ENCODE measurements around the gene DPEP2NB.
A peak's percentile ranks its signal among the peaks of the same experiment; 100 is the strongest.

DPEP2NB gene

GRCh38 chr16:68015681-68016080 is at the start of gene DPEP2NB:
Gene DPEP2NB (minus strand): TSS chr16:68015911. CDS start chr16:68015770, 141 bp downstream.
- Mint-ChIP-seq H3K27ac (no peak within 1 kb of the TSS), H3K36me3 (no peaks in the 10 kb centered on the region), H3K27me3 (peaks cover 11% of the 10 kb centered on the region), H3K4me1 (peaks cover 10% of the 10 kb centered on the region), H3K4me3 (no peak within 1 kb of the TSS), H3K9me3 (no peaks in the 10 kb centered on the region)
- DNase-seq: no peak
- CTCF ChIA-PET: interaction anchor here (1.3 kb wide), 1 partner anchor 343 kb away, joined by 5 read pairs; no protein-coding TSS in a partner anchor

- no peaks in the 10 kb centered on the region for H3K27me3 Mint-ChIP-seq
- no peak overlapping the region for H3K4me3 Mint-ChIP-seq
- H3K27ac Mint-ChIP-seq: peak overlapping the region; percentile 88
- CTCF ChIA-PET: interaction anchor here (0.9 to 6.5 kb wide), 17 partner anchors 10 to 544 kb away, joined by 3 to 41 read pairs (median 5); partner anchors contain the start of genes NFATC3 and PSMB10
- H3K9me3 Mint-ChIP-seq: no peaks in the 10 kb centered on the region
- H3K36me3 Mint-ChIP-seq: peaks cover 47% of the 10 kb centered on the region
- peak; percentile 85 for DNase-seq
- peaks cover 83% of the 10 kb centered on the region for H3K4me1 Mint-ChIP-seq
Measured at GRCh38 chr16:68064791-68065365, 49.2 kb upstream of the DPEP2NB start.

DNA sequence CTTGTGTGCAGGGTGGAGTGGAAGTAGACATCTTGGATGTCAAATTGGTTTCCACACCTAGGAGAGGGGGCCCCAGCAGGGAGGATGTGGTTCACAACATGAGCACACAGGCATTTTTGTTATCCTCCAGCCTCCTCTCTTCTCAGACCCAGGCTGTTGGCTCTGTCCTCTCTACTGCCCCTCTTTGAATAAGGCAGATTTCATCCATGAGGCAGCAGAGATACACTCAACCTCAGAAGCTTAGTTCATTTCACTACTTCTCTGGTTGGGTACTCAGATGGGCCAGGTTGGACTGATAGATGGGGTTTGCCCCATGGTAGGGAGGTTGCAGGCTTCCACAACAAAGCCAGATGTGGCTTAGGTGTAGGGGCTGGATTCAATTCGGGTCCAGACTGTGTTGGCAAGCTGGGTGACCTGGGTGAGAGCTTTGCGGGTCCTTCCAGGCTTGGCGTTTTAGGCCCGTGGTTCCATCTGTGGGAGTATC is 47.2 kb upstream of the DPEP2NB start:
- peak; percentile 67 for DNase-seq
- Mint-ChIP-seq H3K36me3 (peaks cover 55% of the 10 kb centered on the region), H3K27me3 (no peaks in the 10 kb centered on the region), H3K4me1 (peaks cover 84% of the 10 kb centered on the region), H3K27ac (peak overlapping the region; percentile 93), H3K9me3 (no peaks in the 10 kb centered on the region), H3K4me3 (no peak overlapping the region)
- CTCF ChIA-PET: interaction anchor here (0.7 to 6.5 kb wide), 10 partner anchors 12 to 247 kb away, joined by 3 to 41 read pairs (median 4); partner anchors contain the start of genes NFATC3 and PSMB10

- CTCF ChIA-PET: interaction anchor here (0.9 to 6.5 kb wide), 5 partner anchors 9 to 67 kb away, joined by 3 to 41 read pairs (median 4); partner anchors contain the start of gene NFATC3
- H3K27me3 Mint-ChIP-seq: no peaks in the 10 kb centered on the region
- H3K36me3 Mint-ChIP-seq: peaks cover 51% of the 10 kb centered on the region
- H3K4me3 Mint-ChIP-seq: no peak overlapping the region
- H3K4me1 Mint-ChIP-seq: peaks cover 75% of the 10 kb centered on the region
- DNase-seq: no peak
- H3K9me3 Mint-ChIP-seq: no peaks in the 10 kb centered on the region
- peak overlapping the region; percentile 71 for H3K27ac Mint-ChIP-seq
Measured at GRCh38 chr16:68061396-68061795, 45.7 kb upstream of the DPEP2NB start.

- Mint-ChIP-seq H3K9me3 (no peaks in the 10 kb centered on the region), H3K27ac (peak overlapping the region; percentile 1), H3K4me3 (no peak overlapping the region), H3K36me3 (peaks cover 52% of the 10 kb centered on the region), H3K27me3 (no peaks in the 10 kb centered on the region), H3K4me1 (peaks cover 59% of the 10 kb centered on the region)
- CTCF ChIA-PET: no interaction called here
- DNase-seq: no peak
Measured at GRCh38 chr16:68059804-68060203, 44.1 kb upstream of the DPEP2NB start.

DNA sequence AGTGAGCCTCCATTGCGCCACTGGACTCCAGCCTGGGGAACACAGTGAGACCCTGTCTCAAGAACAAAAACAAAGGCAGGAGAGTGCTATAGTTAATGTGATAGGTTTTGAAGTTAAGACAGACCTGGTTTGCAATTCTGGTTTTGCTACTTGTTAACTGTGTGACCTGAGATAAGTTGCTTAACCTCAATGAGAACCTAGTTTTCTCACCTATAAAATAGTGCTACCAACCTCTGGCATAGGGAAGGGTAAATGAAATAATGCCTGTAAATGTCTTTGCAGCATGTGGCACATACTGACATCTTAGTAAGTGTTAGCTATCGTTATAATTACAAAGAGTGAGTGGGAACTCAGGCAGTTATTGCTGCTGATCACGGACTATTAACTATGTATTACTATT is 39.7 kb upstream of the DPEP2NB start:
- CTCF ChIA-PET: interaction anchor here (0.6 to 1.2 kb wide), 2 partner anchors 9 to 165 kb away, joined by 3 to 4 read pairs; no protein-coding TSS in a partner anchor
- DNase-seq: no peak
- H3K36me3 Mint-ChIP-seq: peaks cover 52% of the 10 kb centered on the region

GRCh38 chr16:68049449-68049848 is 33.7 kb upstream of the DPEP2NB start:
- Mint-ChIP-seq H3K9me3 (no peaks in the 10 kb centered on the region), H3K4me1 (peaks cover 5% of the 10 kb centered on the region), H3K27me3 (no peaks in the 10 kb centered on the region), H3K36me3 (peaks cover 34% of the 10 kb centered on the region), H3K4me3 (no peak overlapping the region), H3K27ac (no peak overlapping the region)
- DNase-seq: no peak
- CTCF ChIA-PET: no interaction called here

More for the DNA sequence above, 39.7 kb upstream of the DPEP2NB start:
- Mint-ChIP-seq H3K4me1 (peaks cover 21% of the 10 kb centered on the region), H3K4me3 (no peak overlapping the region), H3K9me3 (no peaks in the 10 kb centered on the region), H3K27me3 (no peaks in the 10 kb centered on the region), H3K27ac (no peak overlapping the region)

- CTCF ChIA-PET: no interaction called here
- H3K36me3 Mint-ChIP-seq: peaks cover 21% of the 10 kb centered on the region
Measured at GRCh38 chr16:68047987-68048386, 32.3 kb upstream of the DPEP2NB start.

GRCh38 chr16:68046106-68046505 is 30.4 kb upstream of the DPEP2NB start:
- no peak overlapping the region for H3K27ac Mint-ChIP-seq
- CTCF ChIA-PET: interaction anchor here (1.2 to 1.4 kb wide), 3 partner anchors 15 to 230 kb away, joined by 3 read pairs; no protein-coding TSS in a partner anchor
- no peaks in the 10 kb centered on the region for H3K27me3 Mint-ChIP-seq
- DNase-seq: no peak
- peaks cover 19% of the 10 kb centered on the region for H3K36me3 Mint-ChIP-seq
- no peaks in the 10 kb centered on the region for H3K9me3 Mint-ChIP-seq
- H3K4me1 Mint-ChIP-seq: peaks cover 5% of the 10 kb centered on the region
- no peak overlapping the region for H3K4me3 Mint-ChIP-seq

More at GRCh38 chr16:68047987-68048386, 32.3 kb upstream of the DPEP2NB start:
- no peak overlapping the region for H3K4me3 Mint-ChIP-seq
- H3K4me1 Mint-ChIP-seq: peaks cover 5% of the 10 kb centered on the region
- no peaks in the 10 kb centered on the region for H3K9me3 Mint-ChIP-seq
- H3K27me3 Mint-ChIP-seq: no peaks in the 10 kb centered on the region
- no peak overlapping the region for H3K27ac Mint-ChIP-seq
- no peak for DNase-seq

DNA sequence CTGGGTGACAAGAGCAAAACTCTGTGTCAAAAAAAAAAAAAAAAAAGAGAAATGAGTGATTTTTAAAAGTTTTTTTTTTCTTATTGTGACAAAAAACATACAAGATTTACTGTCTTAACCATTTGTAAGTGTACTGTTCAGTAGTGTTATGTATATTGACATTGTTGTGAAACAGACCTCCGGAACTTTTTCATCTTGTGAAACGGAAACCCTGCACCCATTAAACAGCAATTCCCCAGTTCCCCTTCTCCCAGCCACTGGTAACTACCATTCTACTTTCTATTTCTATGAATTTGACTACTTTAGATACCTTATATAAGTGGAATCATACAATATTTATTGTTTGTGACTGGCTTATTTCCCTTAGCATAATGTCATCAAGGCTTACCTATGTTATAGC is 26.1 kb upstream of the DPEP2NB start:
- H3K9me3 Mint-ChIP-seq: no peaks in the 10 kb centered on the region
- no peak overlapping the region for H3K4me3 Mint-ChIP-seq
- DNase-seq: no peak
- H3K36me3 Mint-ChIP-seq: peaks cover 18% of the 10 kb centered on the region
- peaks cover 23% of the 10 kb centered on the region for H3K4me1 Mint-ChIP-seq
- H3K27ac Mint-ChIP-seq: no peak overlapping the region
- CTCF ChIA-PET: interaction anchor here (1.1 to 5.0 kb wide), 10 partner anchors 9 to 521 kb away, joined by 3 to 61 read pairs (median 6); partner anchors contain the start of genes DPEP2 and NFATC3
- H3K27me3 Mint-ChIP-seq: no peaks in the 10 kb centered on the region

DNA sequence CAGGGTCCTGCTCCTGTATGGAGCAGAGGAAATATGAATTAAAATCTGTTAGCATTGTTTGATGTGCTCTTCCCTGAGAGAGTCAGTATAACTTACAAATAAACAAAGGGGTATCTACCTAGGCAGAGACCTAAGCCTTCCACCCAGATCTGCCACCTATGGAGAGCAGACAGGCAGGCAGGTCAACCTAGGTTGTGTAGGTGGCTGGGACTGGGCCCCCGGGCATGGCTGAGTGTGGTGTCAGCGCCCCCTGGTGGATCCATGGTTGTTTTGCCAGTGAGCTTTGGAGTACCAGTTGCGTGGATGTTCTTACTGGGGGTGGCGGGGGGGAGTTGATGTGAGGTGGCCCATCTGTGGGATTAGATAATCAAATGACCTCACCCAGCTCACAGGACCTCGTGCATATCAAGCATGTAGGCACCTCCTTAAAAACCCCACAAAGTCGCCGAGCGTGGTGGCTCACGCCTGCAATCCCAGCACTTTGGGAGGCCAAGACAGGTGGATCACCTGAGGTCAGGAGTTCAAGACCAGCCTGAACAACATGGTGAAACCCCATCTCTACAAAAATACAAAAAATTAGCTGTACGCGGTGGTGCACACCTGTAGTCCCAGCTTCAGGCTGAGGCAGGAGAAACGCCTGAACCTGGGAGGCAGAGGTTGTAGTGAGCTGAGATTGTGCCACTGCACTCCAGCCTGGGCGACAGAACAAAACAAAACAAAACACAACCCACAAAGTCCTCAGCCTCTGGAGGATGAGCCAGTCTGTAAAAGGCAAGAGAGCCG is 25.0 kb upstream of the DPEP2NB start:
- H3K27me3 Mint-ChIP-seq: no peaks in the 10 kb centered on the region
- CTCF ChIA-PET: interaction anchor here (0.6 to 5.0 kb wide), 39 partner anchors 10 to 520 kb away, joined by 3 to 61 read pairs (median 5); partner anchors contain the start of genes DDX28, DPEP2, DPEP3 and DUS2
- H3K36me3 Mint-ChIP-seq: peaks cover 18% of the 10 kb centered on the region
- peaks cover 23% of the 10 kb centered on the region for H3K4me1 Mint-ChIP-seq
- H3K4me3 Mint-ChIP-seq: no peak overlapping the region
- peak; percentile 94 for DNase-seq
- H3K27ac Mint-ChIP-seq: peak overlapping the region; percentile 76
- no peaks in the 10 kb centered on the region for H3K9me3 Mint-ChIP-seq

- Mint-ChIP-seq H3K27me3 (no peaks in the 10 kb centered on the region), H3K4me3 (no peak overlapping the region), H3K27ac (peak overlapping the region; percentile 60), H3K9me3 (no peaks in the 10 kb centered on the region), H3K4me1 (peaks cover 26% of the 10 kb centered on the region), H3K36me3 (peaks cover 20% of the 10 kb centered on the region)
- CTCF ChIA-PET: interaction anchor here (1.4 kb wide), 1 partner anchor 27 kb away, joined by 3 read pairs; no protein-coding TSS in a partner anchor
- DNase-seq: no peak
Measured at GRCh38 chr16:68037841-68038597, 22.3 kb upstream of the DPEP2NB start.

DNA sequence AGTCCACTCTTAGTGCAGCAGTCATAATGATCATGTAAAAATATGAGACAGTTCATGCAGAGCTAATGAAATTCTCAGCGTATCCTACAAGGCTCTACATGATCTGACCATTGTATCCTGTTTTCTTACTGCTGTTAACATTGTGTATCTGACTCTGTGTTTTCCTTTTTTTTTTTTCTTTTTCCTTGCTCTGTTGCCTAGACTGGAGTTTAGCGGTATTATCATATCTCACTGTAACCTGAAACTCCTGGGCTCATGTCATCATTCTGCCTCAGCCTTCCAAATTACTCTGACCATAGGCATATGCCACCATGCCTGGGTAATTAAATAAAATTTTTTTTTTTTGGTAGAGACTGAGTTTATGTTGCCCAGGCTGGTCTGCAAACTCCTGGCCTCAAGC is 19.5 kb upstream of the DPEP2NB start:
- Mint-ChIP-seq H3K36me3 (peaks cover 20% of the 10 kb centered on the region), H3K9me3 (no peaks in the 10 kb centered on the region), H3K27ac (no peak overlapping the region), H3K4me3 (no peak overlapping the region), H3K4me1 (peaks cover 32% of the 10 kb centered on the region), H3K27me3 (no peaks in the 10 kb centered on the region)
- CTCF ChIA-PET: no interaction called here
- DNase-seq: no peak

Data from activated naive CD4-positive, alpha-beta T cell treated with anti-CD3 and anti-CD28 coated beads, Interleukin-2, amount 10 ng/mL, durations not matched to agents 7 days and 5 days (primary cell).